ENCODE data around the gene MRPL14. TPM values are rescaled to one million over a fixed set of nuclear protein-coding genes. Genes with fewer than 3 reads are reported as not detected.
"Not testable (repeated sequence)": the region's sequence is repeated elsewhere in the genome, so short reads cannot be mapped to it uniquely, and the experiment has no call there.

MRPL14 gene
- total and polyA plus RNA-seq, 8 donors, result 8.7 to 30.4 (median 14.1) TPM

- ATAC-seq, result peak; percentile 47 to 80 (median 62)
- FAIRE-seq, result no peak
- intact Hi-C loops (cut with DNase I), result loop anchor here in 2 of 3 donors (5.0 kb wide), 1 partner anchor 58 kb away; no protein-coding TSS in a partner anchor
- Histone ChIP-seq H3K27ac (peak overlapping the region in 2 of 4 donors; percentile 37 to 63), H3K36me3 (peaks cover 0 to 3% (median 0%) of the 10 kb centered on the region in 3 donors), H3K27me3 (no peaks in the 10 kb centered on the region), H3K4me1 (peaks cover 0 to 10% (median 0%) of the 10 kb centered on the region in 3 donors), H3K4me3 (no peak overlapping the region), H3K9me3 (no peaks in the 10 kb centered on the region)
- no peak for TF ChIP-seq CTCF (IDR thresholded peaks at IDR 0.05)
- DNase-seq, result peak in 1 of 6 donors; percentile 52
- 53 to 56% methylated on average over 10 of the region's 10 CpGs for WGBS, 2 donors
These were observed 32.6 kb downstream of the MRPL14 start for GRCh38 chr6:44094403-44095242.

- DNase-seq, result no peak
- no peaks in the 10 kb centered on the region for H3K36me3 ChIP-seq
- ATAC-seq, result no peak
- H3K4me3 ChIP-seq, result no peak overlapping the region
- 85 to 91% methylated on average over 6 of the region's 6 CpGs for WGBS, 2 donors
- peaks cover 0 to 10% (median 0%) of the 10 kb centered on the region in 3 donors for H3K4me1 ChIP-seq
- H3K27ac ChIP-seq, result no peak overlapping the region
- intact Hi-C loops (cut with DNase I), result no loop called here
- no peaks in the 10 kb centered on the region for H3K27me3 ChIP-seq
- H3K9me3 ChIP-seq, result no peaks in the 10 kb centered on the region
- TF ChIP-seq CTCF (IDR thresholded peaks at IDR 0.05), result no peak
- no peak for FAIRE-seq
These were observed 33.4 kb downstream of the MRPL14 start for GRCh38 chr6:44093750-44094402.

GRCh38 chr6:44093066-44093465, 34.2 kb downstream of the MRPL14 start:
- no peak for FAIRE-seq
- DNase-seq, result no peak
- no peak overlapping the region for H3K4me3 ChIP-seq
- no peaks in the 10 kb centered on the region for H3K9me3 ChIP-seq
- H3K27ac ChIP-seq, result no peak overlapping the region
- no peak for TF ChIP-seq CTCF (IDR thresholded peaks at IDR 0.05)
- H3K4me1 ChIP-seq, result peaks cover 0 to 10% (median 0%) of the 10 kb centered on the region in 3 donors
- H3K36me3 ChIP-seq, result no peaks in the 10 kb centered on the region
- WGBS, 2 donors, result 87 to 94% methylated on average over 5 of the region's 5 CpGs
- intact Hi-C loops (cut with DNase I), result no loop called here
- no peak for ATAC-seq
- no peaks in the 10 kb centered on the region for H3K27me3 ChIP-seq

GRCh38 chr6:44091981-44092884, 35.0 kb downstream of the MRPL14 start:
- intact Hi-C loops (cut with DNase I), result no loop called here
- no peak for TF ChIP-seq CTCF (IDR thresholded peaks at IDR 0.05)
- FAIRE-seq, result no peak
- peaks cover 0 to 12% (median 2%) of the 10 kb centered on the region in 3 donors for H3K4me1 ChIP-seq
- H3K27ac ChIP-seq, result no peak overlapping the region
- no peak for DNase-seq
- no peak overlapping the region for H3K4me3 ChIP-seq
- WGBS, 2 donors, result 49 to 50% methylated on average over 7 of the region's 7 CpGs
- ATAC-seq, result no peak
- no peaks in the 10 kb centered on the region for H3K27me3 ChIP-seq
- H3K9me3 ChIP-seq, result no peaks in the 10 kb centered on the region
- no peaks in the 10 kb centered on the region for H3K36me3 ChIP-seq

GRCh38 chr6:44091356-44091755, 35.9 kb downstream of the MRPL14 start:
- ATAC-seq; H3K27me3 ChIP-seq; DNase-seq; H3K9me3 ChIP-seq; H3K4me3 ChIP-seq; intact Hi-C loops (cut with DNase I); H3K36me3 ChIP-seq; FAIRE-seq; H3K27ac ChIP-seq: not testable (repeated sequence)
- peaks cover 0 to 14% (median 6%) of the 10 kb centered on the region in 3 donors for H3K4me1 ChIP-seq
- 95 to 98% methylated on average over 3 of the region's 3 CpGs for WGBS, 2 donors

All from pancreas (tissue), 10 donors.